GM20000 (cell line): ENCODE measurements around the gene UBR1.

ENCODE experiments used
- DNase-seq: peaks from one replicate; pipeline ENCODE4 v3.0.0; 2012; ENCODE audit warnings: low spot score
- CTCF ChIP-seq: IDR thresholded peaks from 2 replicates; pipeline ENCODE4 v1.5.1; 2012; ENCODE audit warnings: mild to moderate bottlenecking, control low read depth; ENCODE audit errors: extremely low read depth, missing control alignments

Gene UBR1

GRCh38 chr15:42919799-42920518 is 185.9 kb downstream of the UBR1 start:
- peak; percentile 18 for DNase-seq
- TF ChIP-seq CTCF, result no peak

- DNase-seq, result no peak
- no peak for TF ChIP-seq CTCF
Observed at GRCh38 chr15:42919308-42919707, 186.5 kb downstream of the UBR1 start.

- DNase-seq, result no peak
- no peak for TF ChIP-seq CTCF
Observed at GRCh38 chr15:42918047-42918446, 187.8 kb downstream of the UBR1 start.

GRCh38 chr15:42915654-42916315 is 190.1 kb downstream of the UBR1 start:
- DNase-seq, result no peak
- TF ChIP-seq CTCF, result no peak

GRCh38 chr15:42914728-42915497 is 190.9 kb downstream of the UBR1 start:
- no peak for TF ChIP-seq CTCF
- DNase-seq, result no peak

GRCh38 chr15:42911058-42911592 is 194.7 kb downstream of the UBR1 start:
- TF ChIP-seq CTCF, result no peak
- no peak for DNase-seq

GRCh38 chr15:42908538-42908937 is 197.3 kb downstream of the UBR1 start:
- TF ChIP-seq CTCF, result no peak

More at GRCh38 chr15:42908538-42908937, 197.3 kb downstream of the UBR1 start:
- no peak for DNase-seq
